ENCODE results near the gene PAGE3.

DNA sequence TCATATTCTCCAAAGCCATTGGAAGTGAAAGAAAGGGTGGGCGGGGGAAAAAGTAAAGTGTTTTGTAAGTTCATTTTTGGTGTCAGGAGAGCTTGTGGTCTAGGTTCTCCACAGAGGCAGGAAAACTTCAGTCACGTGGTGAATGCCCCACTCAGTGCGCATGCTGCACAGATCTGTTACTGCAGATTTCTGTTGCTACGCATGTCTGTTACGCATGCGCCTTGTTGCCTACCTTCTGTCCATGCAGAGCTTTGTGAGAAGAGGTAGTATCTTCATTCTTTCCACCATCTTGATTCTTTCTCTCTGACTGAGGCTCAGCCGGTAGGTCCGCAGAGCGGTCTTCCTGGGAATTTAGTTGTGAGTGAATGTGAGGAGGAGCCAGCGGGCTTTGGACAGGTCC, 15.1 kb upstream of the PAGE3 start:
- TF ChIP-seq JUN (CRISPR knock-in tag; IDR thresholded peaks at IDR 0.05), result no peak
- TF ChIP-seq POLR2A (IDR thresholded peaks at IDR 0.05; ENCODE audit: insufficient read depth in 1 of 2, low read depth in 2 of 2, low read length in 2 of 2), result no peak
- no peak for TF ChIP-seq REST (IDR thresholded peaks at IDR 0.05; ENCODE audit: borderline replicate concordance in 1 of 2, low read depth in 1 of 2, low read length in 2 of 2)
- TF ChIP-seq SMAD1 (CRISPR knock-in tag; IDR thresholded peaks at IDR 0.05; ENCODE audit: borderline replicate concordance, low read depth), result no peak
- no peak for TF ChIP-seq TAF1 (CRISPR knock-in tag; IDR thresholded peaks at IDR 0.05)
- no peak for TF ChIP-seq PHB2 (IDR thresholded peaks at IDR 0.05; ENCODE audit: partially characterized antibody)
- TF ChIP-seq NR1H2 (CRISPR knock-in tag; IDR thresholded peaks at IDR 0.05; ENCODE audit: borderline replicate concordance, low read depth), result no peak
- TF ChIP-seq, protein P1, sequence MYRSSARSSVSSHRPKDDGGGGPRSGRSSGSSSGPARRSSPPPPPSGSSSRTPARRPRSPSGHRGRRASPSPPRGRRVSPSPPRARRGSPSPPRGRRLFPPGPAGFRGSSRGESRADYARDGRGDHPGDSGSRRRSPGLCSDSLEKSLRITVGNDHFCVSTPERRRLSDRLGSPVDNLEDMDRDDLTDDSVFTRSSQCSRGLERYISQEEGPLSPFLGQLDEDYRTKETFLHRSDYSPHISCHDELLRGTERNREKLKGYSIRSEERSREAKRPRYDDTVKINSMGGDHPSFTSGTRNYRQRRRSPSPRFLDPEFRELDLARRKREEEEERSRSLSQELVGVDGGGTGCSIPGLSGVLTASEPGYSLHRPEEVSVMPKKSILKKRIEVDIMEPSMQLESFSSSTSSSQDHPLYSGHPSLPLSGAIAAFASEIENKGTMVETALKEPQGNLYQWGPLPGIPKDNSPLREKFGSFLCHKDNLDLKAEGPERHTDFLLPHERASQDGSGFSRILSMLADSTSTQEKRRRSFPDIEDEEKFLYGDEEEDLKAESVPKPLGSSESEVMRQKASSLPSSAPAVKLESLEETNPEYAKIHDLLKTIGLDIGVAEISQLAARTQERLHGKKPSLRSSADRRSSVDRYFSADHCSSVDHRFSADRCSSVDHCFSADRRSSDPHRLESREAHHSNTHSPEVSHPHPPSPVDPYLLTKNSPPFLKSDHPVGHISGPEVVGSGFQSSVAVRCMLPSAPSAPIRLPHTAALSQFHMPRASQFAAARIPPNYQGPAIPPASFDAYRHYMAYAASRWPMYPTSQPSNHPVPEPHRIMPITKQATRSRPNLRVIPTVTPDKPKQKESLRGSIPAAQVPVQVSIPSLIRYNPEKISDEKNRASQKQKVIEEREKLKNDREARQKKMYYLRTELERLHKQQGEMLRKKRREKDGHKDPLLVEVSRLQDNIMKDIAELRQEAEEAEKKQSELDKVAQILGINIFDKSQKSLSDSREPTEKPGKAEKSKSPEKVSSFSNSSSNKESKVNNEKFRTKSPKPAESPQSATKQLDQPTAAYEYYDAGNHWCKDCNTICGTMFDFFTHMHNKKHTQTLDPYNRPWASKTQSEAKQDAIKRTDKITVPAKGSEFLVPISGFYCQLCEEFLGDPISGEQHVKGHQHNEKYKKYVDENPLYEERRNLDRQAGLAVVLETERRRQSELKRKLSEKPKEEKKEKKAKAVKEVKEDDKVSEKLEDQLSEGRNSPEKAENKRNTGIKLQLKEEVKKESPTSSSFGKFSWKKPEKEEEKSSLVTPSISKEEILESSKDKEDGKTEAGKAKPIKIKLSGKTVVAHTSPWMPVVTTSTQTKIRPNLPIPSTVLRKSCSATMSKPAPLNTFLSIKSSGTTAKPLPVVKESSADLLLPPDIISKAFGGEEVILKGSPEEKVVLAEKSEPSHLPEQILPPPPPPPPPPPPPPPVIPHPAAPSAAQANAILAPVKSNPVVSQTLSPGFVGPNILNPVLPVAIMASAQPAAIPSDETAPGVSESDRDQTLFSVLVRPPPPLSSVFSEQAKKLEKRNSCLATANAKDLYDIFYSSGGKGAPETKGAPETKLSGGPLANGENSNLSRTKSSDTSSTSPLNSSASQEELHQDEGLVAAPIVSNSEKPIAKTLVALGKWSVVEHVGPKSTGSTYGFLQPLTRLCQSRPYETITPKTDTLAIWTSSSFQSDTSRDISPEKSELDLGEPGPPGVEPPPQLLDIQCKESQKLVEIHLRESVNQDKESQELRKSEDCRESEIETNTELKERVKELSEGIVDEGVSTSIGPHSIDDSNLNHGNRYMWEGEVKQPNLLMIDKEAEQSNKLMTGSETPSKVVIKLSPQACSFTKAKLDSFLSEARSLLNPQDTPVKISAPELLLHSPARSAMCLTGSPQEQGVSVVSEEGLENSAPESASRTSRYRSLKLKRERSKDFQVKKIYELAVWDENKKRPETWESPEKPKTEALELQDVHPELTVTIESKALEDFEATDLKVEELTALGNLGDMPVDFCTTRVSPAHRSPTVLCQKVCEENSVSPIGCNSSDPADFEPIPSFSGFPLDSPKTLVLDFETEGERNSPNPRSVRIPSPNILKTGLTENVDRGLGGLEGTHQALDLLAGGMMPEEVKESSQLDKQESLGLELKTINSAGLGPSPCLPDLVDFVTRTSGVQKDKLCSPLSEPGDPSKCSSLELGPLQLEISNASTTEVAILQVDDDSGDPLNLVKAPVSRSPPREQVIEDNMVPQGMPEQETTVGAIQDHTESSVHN (CRISPR knock-in tag; IDR thresholded peaks at IDR 0.05), result no peak
- TF ChIP-seq SMAD3 (CRISPR knock-in tag; IDR thresholded peaks at IDR 0.05), result no peak
- TF ChIP-seq, protein P2, sequence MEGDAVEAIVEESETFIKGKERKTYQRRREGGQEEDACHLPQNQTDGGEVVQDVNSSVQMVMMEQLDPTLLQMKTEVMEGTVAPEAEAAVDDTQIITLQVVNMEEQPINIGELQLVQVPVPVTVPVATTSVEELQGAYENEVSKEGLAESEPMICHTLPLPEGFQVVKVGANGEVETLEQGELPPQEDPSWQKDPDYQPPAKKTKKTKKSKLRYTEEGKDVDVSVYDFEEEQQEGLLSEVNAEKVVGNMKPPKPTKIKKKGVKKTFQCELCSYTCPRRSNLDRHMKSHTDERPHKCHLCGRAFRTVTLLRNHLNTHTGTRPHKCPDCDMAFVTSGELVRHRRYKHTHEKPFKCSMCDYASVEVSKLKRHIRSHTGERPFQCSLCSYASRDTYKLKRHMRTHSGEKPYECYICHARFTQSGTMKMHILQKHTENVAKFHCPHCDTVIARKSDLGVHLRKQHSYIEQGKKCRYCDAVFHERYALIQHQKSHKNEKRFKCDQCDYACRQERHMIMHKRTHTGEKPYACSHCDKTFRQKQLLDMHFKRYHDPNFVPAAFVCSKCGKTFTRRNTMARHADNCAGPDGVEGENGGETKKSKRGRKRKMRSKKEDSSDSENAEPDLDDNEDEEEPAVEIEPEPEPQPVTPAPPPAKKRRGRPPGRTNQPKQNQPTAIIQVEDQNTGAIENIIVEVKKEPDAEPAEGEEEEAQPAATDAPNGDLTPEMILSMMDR (CRISPR knock-in tag; IDR thresholded peaks at IDR 0.05), result no peak
- TF ChIP-seq ARNT (IDR thresholded peaks at IDR 0.05), result no peak
- no peak for TF ChIP-seq EZH2 (conservative IDR thresholded peaks at IDR 0.05; ENCODE audit: low read depth, low read length)
